Measurements from ENCODE around the gene IFI27L1.

The IFI27L1 gene

DNA sequence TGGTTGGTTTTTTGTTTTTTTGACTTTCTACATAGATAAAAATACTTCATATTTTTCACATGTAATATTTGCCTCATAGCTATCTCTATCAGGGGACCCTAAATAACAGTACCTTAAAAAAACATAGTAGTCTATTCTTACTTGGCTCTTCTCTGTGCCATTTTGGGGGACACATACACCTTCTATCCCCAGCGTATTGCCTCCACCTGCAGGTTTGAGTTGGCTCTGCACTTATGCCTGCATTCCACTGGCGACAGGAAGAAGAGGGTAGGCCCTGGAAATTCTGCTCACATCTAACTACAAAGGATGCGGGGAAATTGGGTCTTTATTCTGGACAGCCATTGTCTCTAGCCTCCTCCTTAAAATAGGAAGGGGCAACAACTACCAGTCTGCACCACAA is 62.1 kb downstream of the IFI27L1 start:
- no peaks in the 10 kb centered on the region for H3K27me3 ChIP-seq (ENCODE audit: insufficient read depth, poor library complexity, severe bottlenecking)
- no peaks in the 10 kb centered on the region for H3K9me3 ChIP-seq (ENCODE audit: severe bottlenecking)
- peak; percentile 40 for TF ChIP-seq CTCF (IDR thresholded peaks at IDR 0.05; ENCODE audit: poor library complexity, severe bottlenecking)
- H3K36me3 ChIP-seq (ENCODE audit: low read depth), result no peaks in the 10 kb centered on the region
- no peak overlapping the region for H3K27ac ChIP-seq (ENCODE audit: poor library complexity, severe bottlenecking)
- peaks cover 7% of the 10 kb centered on the region for H3K4me1 ChIP-seq (ENCODE audit: insufficient read depth, poor library complexity, severe bottlenecking)
- no peak overlapping the region for H3K4me3 ChIP-seq (ENCODE audit: severe bottlenecking)
- ATAC-seq (ENCODE audit: low read depth), result peak; percentile 49; the same call in 2 of the 3 replicates
- DNase-seq (ENCODE audit: low spot score), result no peak

DNA sequence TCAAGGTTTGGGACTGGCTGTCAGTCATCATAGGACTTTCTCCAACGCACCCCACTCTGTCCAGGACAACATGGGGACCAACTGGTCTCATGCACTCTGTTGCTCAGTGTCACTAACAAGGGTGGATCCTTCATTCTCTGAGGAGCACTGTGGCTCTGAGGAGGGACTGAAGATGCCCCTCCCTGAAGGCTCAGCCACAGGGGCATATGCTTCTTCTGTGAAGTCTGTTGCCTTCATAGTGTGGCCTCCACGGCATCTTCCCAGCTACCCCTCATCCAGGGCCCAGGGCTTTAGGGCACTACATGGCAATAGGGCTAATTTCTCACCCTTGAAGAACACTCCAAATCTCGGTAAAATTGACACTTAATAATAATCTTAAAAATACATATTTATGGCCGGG is 62.6 kb downstream of the IFI27L1 start:
- H3K4me1 ChIP-seq (ENCODE audit: insufficient read depth, poor library complexity, severe bottlenecking), result peaks cover 7% of the 10 kb centered on the region
- no peak for ATAC-seq (ENCODE audit: low read depth)
- H3K36me3 ChIP-seq (ENCODE audit: low read depth), result no peaks in the 10 kb centered on the region
- TF ChIP-seq CTCF (IDR thresholded peaks at IDR 0.05; ENCODE audit: poor library complexity, severe bottlenecking), result no peak
- no peak for DNase-seq (ENCODE audit: low spot score)
- no peaks in the 10 kb centered on the region for H3K9me3 ChIP-seq (ENCODE audit: severe bottlenecking)
- H3K27ac ChIP-seq (ENCODE audit: poor library complexity, severe bottlenecking), result no peak overlapping the region
- no peaks in the 10 kb centered on the region for H3K27me3 ChIP-seq (ENCODE audit: insufficient read depth, poor library complexity, severe bottlenecking)
- H3K4me3 ChIP-seq (ENCODE audit: severe bottlenecking), result no peak overlapping the region

- ATAC-seq (ENCODE audit: low read depth) (no peak), DNase-seq (ENCODE audit: low spot score) (no peak)
- H3K4me3 ChIP-seq (ENCODE audit: severe bottlenecking), result no peak overlapping the region
- no peak overlapping the region for H3K27ac ChIP-seq (ENCODE audit: poor library complexity, severe bottlenecking)
- no peaks in the 10 kb centered on the region for H3K27me3 ChIP-seq (ENCODE audit: insufficient read depth, poor library complexity, severe bottlenecking)
- H3K36me3 ChIP-seq (ENCODE audit: low read depth), result no peaks in the 10 kb centered on the region
- H3K9me3 ChIP-seq (ENCODE audit: severe bottlenecking), result no peaks in the 10 kb centered on the region
- TF ChIP-seq CTCF (IDR thresholded peaks at IDR 0.05; ENCODE audit: poor library complexity, severe bottlenecking), result no peak
- peaks cover 7% of the 10 kb centered on the region for H3K4me1 ChIP-seq (ENCODE audit: insufficient read depth, poor library complexity, severe bottlenecking)
These were observed 63.7 kb downstream of the IFI27L1 start for GRCh38 chr14:94144765-94145164.

DNA sequence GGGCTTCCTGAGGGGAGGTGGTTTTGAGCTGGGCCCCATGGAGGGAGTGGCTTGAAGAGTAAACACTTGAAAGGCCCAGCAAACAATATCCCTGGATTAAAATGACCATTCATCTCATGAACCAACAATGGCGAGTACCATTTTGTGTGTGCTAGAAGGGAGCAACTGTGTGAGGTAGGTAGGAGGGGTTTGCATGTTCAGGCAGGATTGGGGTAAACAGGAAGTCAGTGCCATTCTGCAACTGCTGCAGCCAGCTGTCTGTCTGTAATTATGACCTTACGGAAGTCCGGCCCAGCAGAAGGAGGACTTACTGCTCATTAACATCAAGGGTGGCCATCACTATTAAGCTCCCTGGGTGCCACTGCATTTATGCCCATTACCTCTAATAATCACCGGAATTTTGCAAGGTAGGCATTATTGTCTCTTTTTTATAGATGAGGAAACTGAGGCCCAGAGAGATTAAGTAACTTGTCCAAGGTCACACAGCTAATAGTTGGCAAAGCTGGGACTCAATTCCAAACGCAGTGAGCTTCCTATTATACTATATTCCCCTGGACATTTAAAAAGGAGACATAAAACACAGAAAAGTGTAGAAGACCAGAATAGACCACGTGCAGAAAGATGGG is 64.9 kb downstream of the IFI27L1 start:
- Histone ChIP-seq H3K27ac (ENCODE audit: poor library complexity, severe bottlenecking) (no peak overlapping the region), H3K4me3 (ENCODE audit: severe bottlenecking) (no peak overlapping the region), H3K36me3 (ENCODE audit: low read depth) (no peaks in the 10 kb centered on the region), H3K9me3 (ENCODE audit: severe bottlenecking) (no peaks in the 10 kb centered on the region), H3K4me1 (ENCODE audit: insufficient read depth, poor library complexity, severe bottlenecking) (peaks cover 7% of the 10 kb centered on the region), H3K27me3 (ENCODE audit: insufficient read depth, poor library complexity, severe bottlenecking) (no peaks in the 10 kb centered on the region)
- DNase-seq (ENCODE audit: low spot score) (no peak), ATAC-seq (ENCODE audit: low read depth) (peak; percentile 35; the same call in 2 of the 3 replicates)
- no peak for TF ChIP-seq CTCF (IDR thresholded peaks at IDR 0.05; ENCODE audit: poor library complexity, severe bottlenecking)
